Cardiac muscle cell (in vitro differentiated cells and primary cell): ENCODE results near the gene PRR20D. TPM values are rescaled to one million over a fixed set of nuclear protein-coding genes. Genes with fewer than 3 reads are reported as not detected.
"Not testable (repeated sequence)": the region's sequence is repeated elsewhere in the genome, so short reads cannot be mapped to it uniquely, and the experiment has no call there.

Source experiments
- DNase-seq, 2 donors: peaks; one replicate each; pipeline versions ENCODE4 v3.0.0 to v3.0.0-alpha.2; 2010 to 2017; ENCODE audit warnings: low read depth in 1 of 2, low spot score in 1 of 2
- H3K27ac ChIP-seq: fragments of 200-600 bp; sonication (generic); 2 replicates; pipeline ENCODE4 v1.5.1; 2016
- H3K27me3 ChIP-seq: fragments of 200-600 bp; sonication (generic); 2 replicates; pipeline ENCODE4 v1.6.0; 2016; ENCODE audit warnings: control low read depth
- H3K36me3 ChIP-seq: fragments of 200-600 bp; sonication (generic); 2 replicates; pipeline ENCODE4 v1.5.1; 2016; ENCODE audit warnings: control low read depth
- H3K4me1 ChIP-seq: fragments of 200-600 bp; sonication (generic); 2 replicates; pipeline ENCODE4 v1.8.1; 2017; ENCODE audit warnings: low read depth, mild to moderate bottlenecking, mixed run types
- H3K4me3 ChIP-seq: fragments of 200-600 bp; sonication (generic); 2 replicates; pipeline ENCODE4 v1.5.1; 2016; ENCODE audit warnings: mild to moderate bottlenecking
- H3K9me3 ChIP-seq: fragments of 200-600 bp; sonication (generic); 2 replicates; pipeline ENCODE4 v1.5.1; 2017; ENCODE audit warnings: low read depth, mild to moderate bottlenecking, control low read depth
- CTCF ChIP-seq: IDR thresholded peaks from 2 replicates; pipeline ENCODE4 v1.5.1; 2012; ENCODE audit warnings: low read depth, mild to moderate bottlenecking, low read length
- polyA plus RNA-seq: library from polyadenylated mRNA; unstranded; fragments of >200 nt; fragmentation: Nextera tagmentation; extraction: Ambion mirVana; gene quantifications from 2 replicates; pipeline ENCODE4 v1.2.1, GENCODE V29; 2016
- total RNA-seq: library from RNA; depleted of rRNA; stranded (reverse); fragments of >200 nt; gene quantifications from 2 replicates; pipeline ENCODE4 v1.2.3, GENCODE V29; 2016

Gene PRR20D
- total RNA-seq (not detected in 2 replicates), polyA plus RNA-seq (not detected in 2 replicates)

DNA sequence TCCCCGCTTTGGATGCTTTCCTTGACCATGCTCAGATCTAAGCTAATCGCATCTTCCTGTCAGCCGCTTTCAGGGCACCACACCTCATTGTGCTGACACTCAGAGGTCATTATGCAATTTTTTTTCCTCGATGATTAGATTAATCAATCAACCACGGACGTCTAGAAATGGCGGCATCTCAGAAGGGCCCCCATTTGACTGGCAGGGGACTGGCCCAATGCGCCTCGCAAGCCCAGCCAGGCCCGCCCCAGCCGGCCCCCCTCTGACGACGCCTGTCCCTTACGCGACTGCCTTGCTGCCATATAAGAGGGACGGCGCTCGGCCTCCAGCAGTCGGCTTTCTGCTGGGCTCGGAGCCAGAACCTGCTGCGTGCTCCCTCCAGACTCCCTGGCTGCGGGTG lies at the start of gene PRR20D:
Gene PRR20D, plus strand, starts transcription at position 301 of the 400 bp plus-strand sequence. CDS start 387 bp downstream, outside the sequence.
- H3K36me3 ChIP-seq, DNase-seq, H3K27ac ChIP-seq, H3K9me3 ChIP-seq, H3K4me3 ChIP-seq, H3K4me1 ChIP-seq, H3K27me3 ChIP-seq: not testable (repeated sequence)

- DNase-seq, result no peak
- Histone ChIP-seq H3K36me3 (no peaks in the 10 kb centered on the region), H3K4me3 (no peak overlapping the region), H3K27ac (no peak overlapping the region), H3K27me3 (no peaks in the 10 kb centered on the region), H3K4me1 (no peaks in the 10 kb centered on the region), H3K9me3 (no peaks in the 10 kb centered on the region)
- TF ChIP-seq CTCF, result no peak
Observed at GRCh38 chr13:57114945-57115344, 45.5 kb upstream of the PRR20D start.

DNA sequence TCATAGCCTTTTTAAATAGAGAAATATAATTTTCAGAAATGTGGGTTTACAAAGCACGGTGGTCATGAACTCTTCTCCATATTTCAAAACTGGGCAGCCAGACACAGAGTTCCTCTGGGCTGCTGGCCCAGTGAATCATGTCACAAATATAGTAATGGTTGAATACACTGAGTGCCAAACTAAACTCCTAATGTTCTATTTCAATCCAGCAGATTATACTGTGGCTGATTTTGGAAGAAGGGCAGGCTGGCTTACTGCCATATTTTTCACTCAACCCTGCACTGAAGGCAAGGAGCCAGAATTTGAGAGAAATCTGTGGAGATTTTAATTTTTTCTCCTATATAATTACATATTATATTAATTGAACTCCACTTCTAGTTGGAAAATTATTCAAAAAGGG lies 36.8 kb upstream of the PRR20D start:
- Histone ChIP-seq H3K27me3 (no peaks in the 10 kb centered on the region), H3K4me1 (no peaks in the 10 kb centered on the region), H3K27ac (no peak overlapping the region), H3K36me3 (no peaks in the 10 kb centered on the region), H3K4me3 (no peak overlapping the region), H3K9me3 (no peaks in the 10 kb centered on the region)
- TF ChIP-seq CTCF, result no peak
- peak in 1 of 2 donors; percentile 3 for DNase-seq

DNA sequence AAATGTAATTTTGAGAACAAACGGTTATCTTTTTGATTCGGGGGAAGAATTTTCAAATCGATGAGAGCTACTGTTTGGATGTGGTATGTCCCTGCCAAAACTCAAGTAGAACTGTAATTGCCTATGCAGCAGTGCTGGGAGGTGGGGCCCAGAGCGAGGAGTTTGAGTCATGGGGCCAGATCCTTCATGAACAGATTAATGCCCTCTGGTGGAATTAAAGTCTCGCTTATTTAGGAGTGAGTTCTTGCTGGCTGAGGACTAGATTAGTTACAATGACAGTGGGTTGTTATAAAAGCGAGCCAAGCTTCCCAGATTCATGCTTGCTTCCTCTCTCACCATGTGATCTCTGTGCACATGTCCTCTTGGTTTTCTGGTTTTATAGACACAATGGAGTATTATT lies 31.5 kb upstream of the PRR20D start:
- no peaks in the 10 kb centered on the region for H3K27me3 ChIP-seq
- no peak overlapping the region for H3K4me3 ChIP-seq
- H3K36me3 ChIP-seq, result no peaks in the 10 kb centered on the region
- TF ChIP-seq CTCF, result no peak
- no peaks in the 10 kb centered on the region for H3K9me3 ChIP-seq
- H3K27ac ChIP-seq, result no peak overlapping the region
- no peaks in the 10 kb centered on the region for H3K4me1 ChIP-seq
- no peak for DNase-seq

GRCh38 chr13:57136093-57136492 lies 24.3 kb upstream of the PRR20D start:
- Histone ChIP-seq H3K9me3 (no peaks in the 10 kb centered on the region), H3K27me3 (no peaks in the 10 kb centered on the region), H3K4me3 (no peak overlapping the region), H3K4me1 (no peaks in the 10 kb centered on the region), H3K36me3 (no peaks in the 10 kb centered on the region), H3K27ac (no peak overlapping the region)
- TF ChIP-seq CTCF, result no peak
- DNase-seq, result no peak

DNA sequence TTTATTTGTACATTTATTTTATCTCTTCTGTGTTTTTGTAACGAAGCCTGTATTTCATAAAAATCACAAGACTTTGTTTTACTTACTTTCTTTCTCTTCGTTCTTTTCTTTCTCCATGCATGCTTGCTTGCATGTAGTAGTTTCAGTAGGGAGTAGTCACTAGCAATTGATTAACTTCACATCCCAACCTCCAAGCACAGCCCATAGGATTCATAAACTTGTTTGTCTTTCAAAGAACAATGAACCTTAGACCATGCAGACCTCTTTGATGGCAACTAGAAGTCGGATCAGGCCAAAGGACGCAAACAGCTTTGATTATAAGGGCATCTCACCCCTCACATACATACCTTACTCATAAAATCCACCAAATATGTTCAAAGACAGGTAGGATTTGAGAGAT lies 22.8 kb upstream of the PRR20D start:
- no peaks in the 10 kb centered on the region for H3K9me3 ChIP-seq

More for the DNA sequence above, 22.8 kb upstream of the PRR20D start:
- no peak for DNase-seq
- H3K27me3 ChIP-seq, result no peaks in the 10 kb centered on the region
- H3K4me1 ChIP-seq, result no peaks in the 10 kb centered on the region
- H3K4me3 ChIP-seq, result no peak overlapping the region
- H3K36me3 ChIP-seq, result no peaks in the 10 kb centered on the region
- H3K27ac ChIP-seq, result no peak overlapping the region
- no peak for TF ChIP-seq CTCF
